HepG2 (cell line): ENCODE measurements around the gene ACTR3. TPM values are rescaled to one million over a fixed set of nuclear protein-coding genes. Genes with fewer than 3 reads are reported as not detected.

Experiments
- GATAD1 ChIP-seq: IDR thresholded peaks from 2 replicates; pipeline ENCODE4 v1.6.1; 2016; ENCODE audit warnings: missing genetic modification reagents, missing compliant biosample characterization
- NFE2L1 ChIP-seq: sonication (generic); formaldehyde crosslinking; IDR thresholded peaks from 2 replicates; pipeline ENCODE4 v1.4.0; 2020; ENCODE audit warnings: missing genetic modification reagents, mild to moderate bottlenecking, borderline replicate concordance
- PHF21A ChIP-seq: sonication (generic); formaldehyde crosslinking; IDR thresholded peaks from 2 replicates; pipeline ENCODE4 v1.5.0; 2020; ENCODE audit warnings: mild to moderate bottlenecking, missing genetic modification reagents
- POLR2G ChIP-seq: fragments of 200-400 bp; formaldehyde crosslinking; IDR thresholded peaks from 2 replicates; pipeline ENCODE4 v1.6.1; 2018; ENCODE audit warnings: mild to moderate bottlenecking, low read depth, low read length, moderate library complexity
- polyA plus RNA-seq, 8 experiments: library from polyadenylated mRNA; depleted of rRNA in 3 of 8; stranded (reverse) in 7 of 8; unstranded in 1 of 8; fragments of >200 nt; fragmentation: Illumina TruSeq in 4 of 8; extraction: Trizol in 4 of 8; gene quantifications; 2 replicates each; pipeline versions ENCODE4 v1.2.1 to v1.2.3, GENCODE V29; 2011 to 2016; ENCODE audit warnings: low read depth in 4 of 8, missing spikeins in 1 of 8, mixed read lengths in 1 of 8; ENCODE audit not compliant: insufficient read depth in 1 of 8
- total RNA-seq, 5 experiments: library from RNA; depleted of rRNA; stranded (reverse); fragments of >200 nt; fragmentation: Illumina TruSeq; extraction: Trizol; gene quantifications; 2 replicates each; pipeline ENCODE4 v1.2.3, GENCODE V29; 2016; ENCODE audit warnings: low read depth in 1 of 5
- TF ChIP-seq, protein P1 (sequence below): sonication (generic); formaldehyde crosslinking; IDR thresholded peaks from 2 replicates; pipeline ENCODE4 v1.4.0; 2020; ENCODE audit warnings: missing genetic modification reagents, borderline replicate concordance
- TF ChIP-seq, protein P2 (sequence below), 2 experiments: sonication (generic) in 1 of 2; formaldehyde crosslinking in 1 of 2; IDR thresholded peaks; 2 replicates each; pipeline versions ENCODE4 v1.4.0 to v1.6.1; 2018 to 2020; ENCODE audit warnings: missing genetic modification reagents in 2 of 2, borderline replicate concordance in 1 of 2, low read depth in 1 of 2, mild to moderate bottlenecking in 1 of 2, missing biosample characterization in 1 of 2

ACTR3 gene
- total and polyA plus RNA-seq, 2 of the 13 experiments (the other 11 are each of a cell fraction or from before 2014, with no cell fraction given) = 123 to 225 TPM

- TF ChIP-seq, protein P1, sequence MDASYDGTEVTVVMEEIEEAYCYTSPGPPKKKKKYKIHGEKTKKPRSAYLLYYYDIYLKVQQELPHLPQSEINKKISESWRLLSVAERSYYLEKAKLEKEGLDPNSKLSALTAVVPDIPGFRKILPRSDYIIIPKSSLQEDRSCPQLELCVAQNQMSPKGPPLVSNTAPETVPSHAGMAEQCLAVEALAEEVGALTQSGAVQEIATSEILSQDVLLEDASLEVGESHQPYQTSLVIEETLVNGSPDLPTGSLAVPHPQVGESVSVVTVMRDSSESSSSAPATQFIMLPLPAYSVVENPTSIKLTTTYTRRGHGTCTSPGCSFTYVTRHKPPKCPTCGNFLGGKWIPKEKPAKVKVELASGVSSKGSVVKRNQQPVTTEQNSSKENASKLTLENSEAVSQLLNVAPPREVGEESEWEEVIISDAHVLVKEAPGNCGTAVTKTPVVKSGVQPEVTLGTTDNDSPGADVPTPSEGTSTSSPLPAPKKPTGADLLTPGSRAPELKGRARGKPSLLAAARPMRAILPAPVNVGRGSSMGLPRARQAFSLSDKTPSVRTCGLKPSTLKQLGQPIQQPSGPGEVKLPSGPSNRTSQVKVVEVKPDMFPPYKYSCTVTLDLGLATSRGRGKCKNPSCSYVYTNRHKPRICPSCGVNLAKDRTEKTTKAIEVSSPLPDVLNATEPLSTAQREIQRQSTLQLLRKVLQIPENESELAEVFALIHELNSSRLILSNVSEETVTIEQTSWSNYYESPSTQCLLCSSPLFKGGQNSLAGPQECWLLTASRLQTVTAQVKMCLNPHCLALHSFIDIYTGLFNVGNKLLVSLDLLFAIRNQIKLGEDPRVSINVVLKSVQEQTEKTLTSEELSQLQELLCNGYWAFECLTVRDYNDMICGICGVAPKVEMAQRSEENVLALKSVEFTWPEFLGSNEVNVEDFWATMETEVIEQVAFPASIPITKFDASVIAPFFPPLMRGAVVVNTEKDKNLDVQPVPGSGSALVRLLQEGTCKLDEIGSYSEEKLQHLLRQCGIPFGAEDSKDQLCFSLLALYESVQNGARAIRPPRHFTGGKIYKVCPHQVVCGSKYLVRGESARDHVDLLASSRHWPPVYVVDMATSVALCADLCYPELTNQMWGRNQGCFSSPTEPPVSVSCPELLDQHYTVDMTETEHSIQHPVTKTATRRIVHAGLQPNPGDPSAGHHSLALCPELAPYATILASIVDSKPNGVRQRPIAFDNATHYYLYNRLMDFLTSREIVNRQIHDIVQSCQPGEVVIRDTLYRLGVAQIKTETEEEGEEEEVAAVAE = 0 out of 2 replicates have a peak, but pooled peaks have one; percentile 20
- TF ChIP-seq GATAD1 (CRISPR knock-in tag) (no peak), NFE2L1 (CRISPR knock-in tag) (no peak), PHF21A (CRISPR knock-in tag) (peak; percentile 54; the same call in 1 of the 2 replicates), POLR2G (peak; percentile 29; the same call in 1 of the 2 replicates)
- TF ChIP-seq, protein P2, sequence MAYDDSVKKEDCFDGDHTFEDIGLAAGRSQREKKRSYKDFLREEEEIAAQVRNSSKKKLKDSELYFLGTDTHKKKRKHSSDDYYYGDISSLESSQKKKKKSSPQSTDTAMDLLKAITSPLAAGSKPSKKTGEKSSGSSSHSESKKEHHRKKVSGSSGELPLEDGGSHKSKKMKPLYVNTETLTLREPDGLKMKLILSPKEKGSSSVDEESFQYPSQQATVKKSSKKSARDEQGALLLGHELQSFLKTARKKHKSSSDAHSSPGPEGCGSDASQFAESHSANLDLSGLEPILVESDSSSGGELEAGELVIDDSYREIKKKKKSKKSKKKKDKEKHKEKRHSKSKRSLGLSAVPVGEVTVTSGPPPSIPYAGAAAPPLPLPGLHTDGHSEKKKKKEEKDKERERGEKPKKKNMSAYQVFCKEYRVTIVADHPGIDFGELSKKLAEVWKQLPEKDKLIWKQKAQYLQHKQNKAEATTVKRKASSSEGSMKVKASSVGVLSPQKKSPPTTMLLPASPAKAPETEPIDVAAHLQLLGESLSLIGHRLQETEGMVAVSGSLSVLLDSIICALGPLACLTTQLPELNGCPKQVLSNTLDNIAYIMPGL (CRISPR knock-in tag; IDR thresholded peaks at IDR 0.05; ENCODE audit: borderline replicate concordance in 1 of 2, low read depth in 1 of 2) = no peak
These were observed 84.8 kb downstream of the ACTR3 start (continued) for GRCh38 chr2:113974727-113975126.
